ENCODE results near the gene DENND5A.
A peak's percentile ranks its signal among the peaks of the same experiment; 100 is the strongest.
"Not testable (repeated sequence)": the region's sequence is repeated elsewhere in the genome, so short reads cannot be mapped to it uniquely, and the experiment has no call there.

Gene DENND5A

GRCh38 chr11:9264316-9265210 is 587 bp downstream of the DENND5A start:
- peak; percentile 14 to 24 for DNase-seq

- peak; percentile 36 to 40 for DNase-seq
These were observed 1.3 kb downstream of the DENND5A start for GRCh38 chr11:9263840-9264315.

GRCh38 chr11:9260838-9261146 is 4.4 kb downstream of the DENND5A start:
- DNase-seq: not testable (repeated sequence)

- no peak for DNase-seq
These were observed 4.9 kb downstream of the DENND5A start for GRCh38 chr11:9259981-9260837.

- not testable (repeated sequence) for DNase-seq
These were observed 6.9 kb downstream of the DENND5A start for GRCh38 chr11:9258279-9258678.

GRCh38 chr11:9254416-9254815 is 10.7 kb downstream of the DENND5A start:
- DNase-seq: no peak

- no peak for DNase-seq
These were observed 12.1 kb downstream of the DENND5A start for GRCh38 chr11:9253086-9253485.

- DNase-seq: no peak
These were observed 13.8 kb downstream of the DENND5A start for GRCh38 chr11:9251311-9251710.

GRCh38 chr11:9250139-9250582 is 15.0 kb downstream of the DENND5A start:
- DNase-seq: peak in 1 of 2 experiments; percentile 20

GRCh38 chr11:9249252-9249651 is 15.9 kb downstream of the DENND5A start:
- DNase-seq: no peak

- no peak for DNase-seq
These were observed 17.3 kb downstream of the DENND5A start for GRCh38 chr11:9247863-9248262.

- not testable (repeated sequence) for DNase-seq
These were observed 28.9 kb downstream of the DENND5A start for GRCh38 chr11:9236242-9236641.

- no peak for DNase-seq
These were observed 32.7 kb downstream of the DENND5A start for GRCh38 chr11:9232482-9232881.

GRCh38 chr11:9231848-9232177 is 33.3 kb downstream of the DENND5A start:
- no peak for DNase-seq

- no peak for DNase-seq
These were observed 34.9 kb downstream of the DENND5A start for GRCh38 chr11:9230296-9230695.

- DNase-seq: no peak
These were observed 37.1 kb downstream of the DENND5A start for GRCh38 chr11:9228091-9228490.

GRCh38 chr11:9225748-9226298 is 39.3 kb downstream of the DENND5A start:
- no peak for DNase-seq

- no peak for DNase-seq
These were observed 42.5 kb downstream of the DENND5A start for GRCh38 chr11:9222654-9223053.

GRCh38 chr11:9220853-9221252 is 44.3 kb downstream of the DENND5A start:
- DNase-seq: not testable (repeated sequence)

GRCh38 chr11:9219572-9219971 is 45.6 kb downstream of the DENND5A start:
- DNase-seq: no peak

- DNase-seq: no peak
These were observed 46.0 kb downstream of the DENND5A start for GRCh38 chr11:9219115-9219514.

GRCh38 chr11:9214765-9215164 is 50.4 kb downstream of the DENND5A start:
- DNase-seq: no peak

- DNase-seq: no peak
These were observed 53.8 kb downstream of the DENND5A start for GRCh38 chr11:9211322-9211721.

GRCh38 chr11:9210922-9211320 is 54.2 kb downstream of the DENND5A start:
- DNase-seq: no peak

Data from activated CD4-positive, alpha-beta T cell treated with anti-CD3 and anti-CD28 coated beads, Interleukin-2, amount 50 U/mL, for 4 hours (primary cell).